IMR-90 (cell line): ENCODE measurements around the gene DAZL. TPM values are rescaled to one million over a fixed set of nuclear protein-coding genes. Genes with fewer than 3 reads are reported as not detected.

Experiments used
- ATAC-seq: fragments of 200-7000 bp; cut with Tn5 transposase; 2 replicates; pipeline ENCODE4 v1.9.1; 2020; ENCODE audit warnings: low read depth, mild to moderate bottlenecking, moderate library complexity
- BruUV-seq: library from RNA; stranded (reverse); fragments of 400-500 nt; replicated peaks from 2 replicates; lab custom pipeline; 2021; lab: Mats Ljungman, UMichigan
- CTCF ChIA-PET: fragments of 300-600 bp; formaldehyde crosslinking; extraction: SDS; loops from one replicate; lab custom pipeline; 2021; ENCODE audit warnings: antibody characterized with exemption; lab: Yijun Ruan, JAX
- POLR2A ChIA-PET: fragments of 300-600 bp; sonication (Branson Sonifier 250); formaldehyde crosslinking; loops from one replicate; lab custom pipeline; 2022; ENCODE audit warnings: antibody characterized with exemption; ENCODE audit not compliant: unreplicated experiment; lab: Charles Lee
- DNase-seq: peaks from one replicate; pipeline ENCODE4 v3.0.0; 2013
- H2AFZ ChIP-seq: replicated peaks from 2 replicates; pipeline ENCODE3; 2013; ENCODE audit warnings: low read length, mild to moderate bottlenecking; ENCODE audit not compliant: poor library complexity
- H2AK5ac ChIP-seq: 2 replicates; pipeline ENCODE4 v1.6.1; 2013; ENCODE audit warnings: low read depth, low read length, inconsistent platforms
- H2AK9ac ChIP-seq: replicated peaks from 2 replicates; pipeline ENCODE3; 2013; ENCODE audit warnings: mild to moderate bottlenecking, low read depth, low read length, moderate library complexity; ENCODE audit not compliant: poor library complexity
- H2BK120ac ChIP-seq: 2 replicates; pipeline ENCODE4 v1.6.1; 2013; ENCODE audit warnings: low read depth, low read length, inconsistent platforms
- H2BK15ac ChIP-seq: 3 replicates; pipeline ENCODE4 v1.6.1; 2013; ENCODE audit warnings: low read depth, low read length, inconsistent platforms
- H2BK20ac ChIP-seq: 2 replicates; pipeline ENCODE4 v1.6.1; 2013; ENCODE audit warnings: low read depth, mild to moderate bottlenecking, inconsistent platforms, low read length, moderate library complexity
- H2BK5ac ChIP-seq: 2 replicates; pipeline ENCODE4 v1.6.1; 2013; ENCODE audit warnings: mild to moderate bottlenecking, low read depth, low read length, inconsistent platforms; ENCODE audit not compliant: poor library complexity, severe bottlenecking
- H3K14ac ChIP-seq: replicated peaks from 2 replicates; pipeline ENCODE4 v1.6.1; 2013; ENCODE audit warnings: low read depth, low read length, inconsistent platforms
- H3K18ac ChIP-seq: 2 replicates; pipeline ENCODE4 v1.6.1; 2013; ENCODE audit warnings: low read depth, low read length, control low read depth
- H3K23ac ChIP-seq: 2 replicates; pipeline ENCODE4 v1.6.1; 2013; ENCODE audit warnings: low read depth, low read length, inconsistent platforms
- H3K27ac ChIP-seq: 2 replicates; pipeline ENCODE4 v1.5.1; 2013; ENCODE audit warnings: mild to moderate bottlenecking, control low read depth, low read length; ENCODE audit not compliant: insufficient read depth
- H3K27me3 ChIP-seq: 2 replicates; pipeline ENCODE4 v1.6.1; 2013; ENCODE audit warnings: low read length; ENCODE audit not compliant: control insufficient read depth, insufficient read depth
- H3K36me3 ChIP-seq: 2 replicates; pipeline ENCODE4 v1.6.1; 2013; ENCODE audit warnings: low read length, mixed read lengths; ENCODE audit not compliant: control insufficient read depth, insufficient read depth
- H3K4ac ChIP-seq: 2 replicates; pipeline ENCODE4 v1.6.1; 2013; ENCODE audit warnings: low read depth, low read length, inconsistent platforms
- H3K4me1 ChIP-seq: 2 replicates; pipeline ENCODE4 v1.6.1; 2013; ENCODE audit warnings: low read length, mixed read lengths; ENCODE audit not compliant: control insufficient read depth, insufficient read depth
- H3K4me2 ChIP-seq: 2 replicates; pipeline ENCODE4 v1.6.1; 2013; ENCODE audit warnings: low read depth, mild to moderate bottlenecking, control low read depth, low read length, moderate library complexity
- H3K4me3 ChIP-seq: 2 replicates; pipeline ENCODE4 v1.5.1; 2013; ENCODE audit warnings: low read depth, mild to moderate bottlenecking, control low read depth, low read length, moderate library complexity; ENCODE audit not compliant: insufficient read depth
- H3K56ac ChIP-seq: 2 replicates; pipeline ENCODE4 v1.6.1; 2013; ENCODE audit warnings: low read length, inconsistent platforms; ENCODE audit not compliant: insufficient read depth; ENCODE audit errors: extremely low read depth
- H3K79me1 ChIP-seq, 2 experiments: 2 replicates each; pipeline ENCODE4 v1.6.1; 2013; ENCODE audit warnings: low read length in 2 of 2, inconsistent platforms in 1 of 2, low read depth in 1 of 2
- H3K9ac ChIP-seq: 2 replicates; pipeline ENCODE4 v1.6.1; 2013; ENCODE audit warnings: low read depth, low read length, control low read depth
- H3K9me1 ChIP-seq: 2 replicates; pipeline ENCODE4 v1.6.1; 2013; ENCODE audit warnings: low read length, inconsistent platforms; ENCODE audit not compliant: insufficient read depth
- H3K9me3 ChIP-seq: 2 replicates; pipeline ENCODE4 v1.6.1; 2013; ENCODE audit warnings: low read length; ENCODE audit not compliant: control insufficient read depth, insufficient read depth
- H4K20me1 ChIP-seq: 2 replicates; pipeline ENCODE4 v1.6.1; 2013; ENCODE audit warnings: low read length, inconsistent platforms; ENCODE audit not compliant: insufficient read depth
- H4K5ac ChIP-seq: 2 replicates; pipeline ENCODE4 v1.6.1; 2013; ENCODE audit warnings: mild to moderate bottlenecking, low read depth, low read length, control low read depth
- H4K8ac ChIP-seq, 2 experiments: 2 replicates each; pipeline ENCODE4 v1.6.1; 2013; ENCODE audit warnings: low read depth in 2 of 2, low read length in 2 of 2, control low read depth in 1 of 2, inconsistent platforms in 1 of 2
- H4K91ac ChIP-seq: 2 replicates; pipeline ENCODE4 v1.6.1; 2013; ENCODE audit warnings: low read depth, low read length, inconsistent platforms; ENCODE audit not compliant: insufficient read depth
- BHLHE40 ChIP-seq: fragments of 150-350 bp; IDR thresholded peaks from 2 replicates; pipeline ENCODE4 v1.6.1; 2016; ENCODE audit warnings: mild to moderate bottlenecking, low read depth, low read length
- CEBPB ChIP-seq: IDR thresholded peaks from 2 replicates; pipeline ENCODE4 v1.6.1; 2012; ENCODE audit warnings: low read depth, low read length, improper control_type of control experiment
- CHD1 ChIP-seq: IDR thresholded peaks from 2 replicates; pipeline ENCODE4 v1.6.1; 2012; ENCODE audit warnings: low read depth, low read length, improper control_type of control experiment
- FOS ChIP-seq: fragments of 150-350 bp; IDR thresholded peaks from 2 replicates; pipeline ENCODE4 v1.6.1; 2016; ENCODE audit warnings: low read depth, low read length
- MAFK ChIP-seq: IDR thresholded peaks from 2 replicates; pipeline ENCODE4 v1.6.1; 2012; ENCODE audit warnings: low read depth, low read length, improper control_type of control experiment
- MAZ ChIP-seq: IDR thresholded peaks from 2 replicates; pipeline ENCODE4 v1.6.1; 2012; ENCODE audit warnings: low read depth, mild to moderate bottlenecking, low read length, improper control_type of control experiment, moderate library complexity, borderline replicate concordance
- MXI1 ChIP-seq: IDR thresholded peaks from 2 replicates; pipeline ENCODE4 v1.6.1; 2012; ENCODE audit warnings: low read depth, mild to moderate bottlenecking, low read length, moderate library complexity, borderline replicate concordance
- NFE2L2 ChIP-seq: fragments of 150-350 bp; IDR thresholded peaks from 2 replicates; pipeline ENCODE4 v1.6.1; 2016; ENCODE audit warnings: low read depth, mild to moderate bottlenecking, low read length
- POLR2A ChIP-seq: IDR thresholded peaks from 2 replicates; pipeline ENCODE4 v1.6.1; 2012; ENCODE audit warnings: mild to moderate bottlenecking, low read depth, low read length
- RAD21 ChIP-seq: IDR thresholded peaks from 2 replicates; pipeline ENCODE4 v1.6.1; 2012; ENCODE audit warnings: low read length, improper control_type of control experiment
- RCOR1 ChIP-seq: IDR thresholded peaks from 2 replicates; pipeline ENCODE4 v1.6.1; 2012; ENCODE audit warnings: mild to moderate bottlenecking, low read length, improper control_type of control experiment; ENCODE audit not compliant: insufficient replicate concordance
- RFX5 ChIP-seq: IDR thresholded peaks from 2 replicates; pipeline ENCODE4 v1.8.0; 2012; ENCODE audit warnings: low read depth, mild to moderate bottlenecking, low read length, moderate library complexity
- SMC3 ChIP-seq: fragments of 150-350 bp; IDR thresholded peaks from 2 replicates; pipeline ENCODE4 v1.6.1; 2016; ENCODE audit warnings: low read depth, mild to moderate bottlenecking, antibody characterized with exemption, low read length, moderate library complexity
- WGBS, 2 experiments: methylation state at CpG; one replicate each; pipeline versions ENCODE4 v1.1.5 to v1.1.7; 2013; ENCODE audit warnings: missing lambda C conversion rate in 2 of 2; ENCODE audit not compliant: insufficient read length in 1 of 2; ENCODE audit errors: extremely low coverage in 2 of 2; 5-methylcytosine and 5-hydroxymethylcytosine counted together
- dilution Hi-C: fragments of 300-500 bp; cut with HindIII; formaldehyde crosslinking; loops from one replicate; pipeline ENCODE4 v1.14.3; 2018; ENCODE audit warnings: low sequenced_read_pairs; ENCODE audit not compliant: unreplicated experiment
- in situ Hi-C: fragments of 300-500 bp; cut with MboI; formaldehyde crosslinking; loops from 3 replicates; pipeline ENCODE4 v1.14.3; 2019; ENCODE audit warnings: low sequenced_read_pairs, inconsistent platforms, mixed read lengths
- intact Hi-C: fragments of 100-400 bp; cut with micrococcal nuclease; formaldehyde crosslinking; loops from 2 replicates; pipeline ENCODE4 v1.10.0; 2022
- polyA plus RNA-seq, 3 experiments: library from polyadenylated mRNA; depleted of rRNA; stranded (reverse); fragments of >200 nt; gene quantifications; 2 replicates each; pipeline ENCODE4 v1.2.3, GENCODE V29; 2012; ENCODE audit warnings: low replicate concordance in 1 of 3
- total RNA-seq: library from RNA; depleted of rRNA; stranded (reverse); fragments of >200 nt; gene quantifications from 2 replicates; pipeline ENCODE4 v1.2.3, GENCODE V29; 2012
- TF ChIP-seq, protein P1 (sequence below): fragments of 150-350 bp; IDR thresholded peaks from 2 replicates; pipeline ENCODE4 v1.6.1; 2016; ENCODE audit warnings: low read depth, mild to moderate bottlenecking, low read length, moderate library complexity, borderline replicate concordance
- TF ChIP-seq, protein P2 (sequence below): fragments of 150-350 bp; IDR thresholded peaks from 2 replicates; pipeline ENCODE4 v1.6.1; 2017; ENCODE audit warnings: mild to moderate bottlenecking, antibody characterized with exemption, low read length, low read depth
- TF ChIP-seq, protein P3 (sequence below): conservative IDR thresholded peaks from 2 replicates; pipeline ENCODE4 v1.5.1; 2012; ENCODE audit warnings: mild to moderate bottlenecking, low read depth, low read length, improper control_type of control experiment

DAZL gene
- total and polyA plus RNA-seq, 2 of the 4 experiments (the other 2 are of a cell fraction), result not detected

DNA sequence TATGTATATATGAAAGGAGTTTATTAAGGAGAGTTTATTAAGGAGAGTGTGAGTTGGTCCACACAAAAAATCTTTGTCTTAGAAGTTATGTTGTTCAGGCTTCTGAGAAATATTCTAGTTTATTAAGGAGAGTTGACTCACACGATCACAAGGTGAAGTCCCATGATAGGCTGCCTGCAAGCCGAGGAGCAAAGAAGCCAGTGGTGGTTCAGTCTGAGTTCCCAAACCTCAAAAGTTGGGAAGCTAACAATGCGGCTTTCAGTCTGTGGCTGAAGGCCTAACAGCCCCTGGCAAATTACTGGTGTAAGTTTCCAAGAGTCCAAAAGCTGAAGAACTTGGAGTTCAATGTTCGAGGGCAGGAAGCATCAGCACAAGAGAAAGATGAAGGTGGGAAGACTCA, 42.4 kb upstream of the DAZL start:
- no TSS peak for BruUV-seq
- no peaks in the 10 kb centered on the region for H3K4me1 ChIP-seq
- no peak overlapping the region for H4K91ac ChIP-seq
- H2BK120ac ChIP-seq, result no peak overlapping the region
- ATAC-seq (no peak), DNase-seq (no peak)
- H2BK20ac ChIP-seq, result no peak overlapping the region
- no peak overlapping the region for H2AK5ac ChIP-seq
- H3K9me1 ChIP-seq, result no peaks in the 10 kb centered on the region
- CTCF ChIA-PET, result interaction anchor here (0.8 kb wide), 1 partner anchor 28 kb away, joined by 4 read pairs; no protein-coding TSS in a partner anchor
- no peak overlapping the region for H3K18ac ChIP-seq
- no peak overlapping the region for H3K4me3 ChIP-seq
- H3K27me3 ChIP-seq, result no peaks in the 10 kb centered on the region
- WGBS, 2 experiments, result 47% methylated on average over 2 of the region's 4 CpGs; no CpG with 5 or more reads in 1 of the 2 experiments
- H4K20me1 ChIP-seq, result no peaks in the 10 kb centered on the region
- no peak overlapping the region for H3K56ac ChIP-seq
- H2AK9ac ChIP-seq, result no peak overlapping the region
- H2AFZ ChIP-seq, result no peak overlapping the region
- intact Hi-C loops (no loop called here), dilution Hi-C loops (no loop called here), in situ Hi-C loops (no loop called here)
- H3K14ac ChIP-seq, result no peak overlapping the region
- no peaks in the 10 kb centered on the region for H3K36me3 ChIP-seq
- H3K4me2 ChIP-seq, result no peak overlapping the region
- H4K5ac ChIP-seq, result no peak overlapping the region
- H3K27ac ChIP-seq, result no peak overlapping the region
- TF ChIP-seq, protein P1, sequence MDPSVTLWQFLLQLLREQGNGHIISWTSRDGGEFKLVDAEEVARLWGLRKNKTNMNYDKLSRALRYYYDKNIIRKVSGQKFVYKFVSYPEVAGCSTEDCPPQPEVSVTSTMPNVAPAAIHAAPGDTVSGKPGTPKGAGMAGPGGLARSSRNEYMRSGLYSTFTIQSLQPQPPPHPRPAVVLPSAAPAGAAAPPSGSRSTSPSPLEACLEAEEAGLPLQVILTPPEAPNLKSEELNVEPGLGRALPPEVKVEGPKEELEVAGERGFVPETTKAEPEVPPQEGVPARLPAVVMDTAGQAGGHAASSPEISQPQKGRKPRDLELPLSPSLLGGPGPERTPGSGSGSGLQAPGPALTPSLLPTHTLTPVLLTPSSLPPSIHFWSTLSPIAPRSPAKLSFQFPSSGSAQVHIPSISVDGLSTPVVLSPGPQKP, result no peak
- TF ChIP-seq BHLHE40 (no peak), MAFK (no peak), RAD21 (no peak), FOS (no peak), MAZ (no peak), RCOR1 (no peak), CHD1 (no peak), SMC3 (no peak), CEBPB (no peak), MXI1 (no peak), RFX5 (no peak), POLR2A (no peak), NFE2L2 (no peak)
- TF ChIP-seq, protein P2, sequence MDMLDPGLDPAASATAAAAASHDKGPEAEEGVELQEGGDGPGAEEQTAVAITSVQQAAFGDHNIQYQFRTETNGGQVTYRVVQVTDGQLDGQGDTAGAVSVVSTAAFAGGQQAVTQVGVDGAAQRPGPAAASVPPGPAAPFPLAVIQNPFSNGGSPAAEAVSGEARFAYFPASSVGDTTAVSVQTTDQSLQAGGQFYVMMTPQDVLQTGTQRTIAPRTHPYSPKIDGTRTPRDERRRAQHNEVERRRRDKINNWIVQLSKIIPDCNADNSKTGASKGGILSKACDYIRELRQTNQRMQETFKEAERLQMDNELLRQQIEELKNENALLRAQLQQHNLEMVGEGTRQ, result no peak
- TF ChIP-seq, protein P3, sequence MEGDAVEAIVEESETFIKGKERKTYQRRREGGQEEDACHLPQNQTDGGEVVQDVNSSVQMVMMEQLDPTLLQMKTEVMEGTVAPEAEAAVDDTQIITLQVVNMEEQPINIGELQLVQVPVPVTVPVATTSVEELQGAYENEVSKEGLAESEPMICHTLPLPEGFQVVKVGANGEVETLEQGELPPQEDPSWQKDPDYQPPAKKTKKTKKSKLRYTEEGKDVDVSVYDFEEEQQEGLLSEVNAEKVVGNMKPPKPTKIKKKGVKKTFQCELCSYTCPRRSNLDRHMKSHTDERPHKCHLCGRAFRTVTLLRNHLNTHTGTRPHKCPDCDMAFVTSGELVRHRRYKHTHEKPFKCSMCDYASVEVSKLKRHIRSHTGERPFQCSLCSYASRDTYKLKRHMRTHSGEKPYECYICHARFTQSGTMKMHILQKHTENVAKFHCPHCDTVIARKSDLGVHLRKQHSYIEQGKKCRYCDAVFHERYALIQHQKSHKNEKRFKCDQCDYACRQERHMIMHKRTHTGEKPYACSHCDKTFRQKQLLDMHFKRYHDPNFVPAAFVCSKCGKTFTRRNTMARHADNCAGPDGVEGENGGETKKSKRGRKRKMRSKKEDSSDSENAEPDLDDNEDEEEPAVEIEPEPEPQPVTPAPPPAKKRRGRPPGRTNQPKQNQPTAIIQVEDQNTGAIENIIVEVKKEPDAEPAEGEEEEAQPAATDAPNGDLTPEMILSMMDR, result no peak
- H3K4ac ChIP-seq, result no peak overlapping the region
- no peaks in the 10 kb centered on the region for H3K79me1 ChIP-seq
- H4K8ac ChIP-seq, result no peak overlapping the region
- H3K9ac ChIP-seq, result no peak overlapping the region
- POLR2A ChIA-PET, result no interaction called here
- H3K23ac ChIP-seq, result no peak overlapping the region
- no peaks in the 10 kb centered on the region for H3K9me3 ChIP-seq
- H2BK5ac ChIP-seq, result no peak overlapping the region
- no peak overlapping the region for H2BK15ac ChIP-seq
